ENCODE measurements around the gene PSMD3.

The PSMD3 gene

DNA sequence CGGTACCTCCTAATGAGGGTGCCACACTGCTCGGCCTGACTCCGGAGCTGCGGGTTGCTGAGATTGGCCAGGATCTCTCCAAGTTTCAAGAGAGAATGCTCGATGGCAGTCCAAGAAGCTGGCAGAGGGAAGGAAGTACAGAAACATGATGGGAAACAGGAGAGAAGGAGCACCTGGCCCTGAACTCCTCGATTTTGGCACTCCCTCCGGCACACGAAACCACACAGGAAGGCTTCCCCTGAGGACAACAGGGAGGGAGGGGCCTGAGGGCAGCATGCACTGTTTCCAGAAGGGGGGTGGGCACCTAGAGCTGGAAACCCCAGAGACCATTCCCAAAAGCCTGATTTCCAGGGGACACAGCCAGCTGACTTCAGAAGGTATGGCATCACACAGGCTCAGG is 52.7 kb downstream of the PSMD3 start:
- DNase-seq (ENCODE audit: low read depth in 2 of 2), result no peak
- TF ChIP-seq, protein P1, sequence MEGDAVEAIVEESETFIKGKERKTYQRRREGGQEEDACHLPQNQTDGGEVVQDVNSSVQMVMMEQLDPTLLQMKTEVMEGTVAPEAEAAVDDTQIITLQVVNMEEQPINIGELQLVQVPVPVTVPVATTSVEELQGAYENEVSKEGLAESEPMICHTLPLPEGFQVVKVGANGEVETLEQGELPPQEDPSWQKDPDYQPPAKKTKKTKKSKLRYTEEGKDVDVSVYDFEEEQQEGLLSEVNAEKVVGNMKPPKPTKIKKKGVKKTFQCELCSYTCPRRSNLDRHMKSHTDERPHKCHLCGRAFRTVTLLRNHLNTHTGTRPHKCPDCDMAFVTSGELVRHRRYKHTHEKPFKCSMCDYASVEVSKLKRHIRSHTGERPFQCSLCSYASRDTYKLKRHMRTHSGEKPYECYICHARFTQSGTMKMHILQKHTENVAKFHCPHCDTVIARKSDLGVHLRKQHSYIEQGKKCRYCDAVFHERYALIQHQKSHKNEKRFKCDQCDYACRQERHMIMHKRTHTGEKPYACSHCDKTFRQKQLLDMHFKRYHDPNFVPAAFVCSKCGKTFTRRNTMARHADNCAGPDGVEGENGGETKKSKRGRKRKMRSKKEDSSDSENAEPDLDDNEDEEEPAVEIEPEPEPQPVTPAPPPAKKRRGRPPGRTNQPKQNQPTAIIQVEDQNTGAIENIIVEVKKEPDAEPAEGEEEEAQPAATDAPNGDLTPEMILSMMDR (IDR thresholded peaks at IDR 0.05; ENCODE audit: low read depth, low read length), result no peak

DNA sequence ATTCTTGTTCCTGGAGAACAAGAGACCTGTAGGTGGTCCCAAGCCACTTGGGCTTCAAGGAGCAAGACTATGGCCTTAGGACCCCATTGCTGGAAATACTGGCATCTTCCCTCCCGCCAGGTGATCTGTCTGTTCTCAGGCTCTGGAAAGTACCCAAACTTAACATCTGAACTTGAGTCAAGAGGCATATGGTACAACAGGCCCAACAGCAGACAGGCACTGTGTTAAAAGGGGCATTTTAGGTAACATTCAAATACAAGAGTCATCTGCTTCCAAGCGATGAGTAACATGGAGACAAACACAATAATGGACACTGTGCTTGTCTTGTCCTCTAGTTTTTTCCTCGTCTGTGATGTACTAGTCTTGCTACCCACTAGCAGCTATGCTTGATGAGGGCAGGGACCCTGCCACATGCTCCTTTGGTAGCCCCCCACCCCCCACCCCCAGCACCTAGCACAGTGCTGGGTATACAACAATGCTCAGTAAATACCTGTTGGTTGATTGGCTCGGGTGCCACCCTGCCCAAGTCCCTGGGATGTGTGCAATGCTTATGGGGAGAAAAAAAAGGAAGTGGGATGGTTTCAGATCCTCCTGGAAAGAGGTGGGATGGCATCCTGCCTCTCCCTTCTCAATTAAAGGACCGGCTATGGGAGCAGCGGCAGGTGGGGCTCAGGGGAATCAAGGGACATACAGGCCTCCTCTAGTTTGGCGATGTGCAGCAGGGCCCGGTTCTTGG is 54.0 kb downstream of the PSMD3 start:
- TF ChIP-seq, protein P1 (IDR thresholded peaks at IDR 0.05; ENCODE audit: low read depth, low read length), result no peak
- no peak for DNase-seq (ENCODE audit: low read depth in 2 of 2)
- H3K4me3 ChIP-seq (replicated peaks in 1 of 2; ENCODE audit: low read depth in 2 of 2, low read length in 2 of 2), result no peak overlapping the region

More for the DNA sequence above, 52.7 kb downstream of the PSMD3 start:
- no peak overlapping the region for H3K4me3 ChIP-seq (replicated peaks in 1 of 2; ENCODE audit: low read depth in 2 of 2, low read length in 2 of 2)

DNA sequence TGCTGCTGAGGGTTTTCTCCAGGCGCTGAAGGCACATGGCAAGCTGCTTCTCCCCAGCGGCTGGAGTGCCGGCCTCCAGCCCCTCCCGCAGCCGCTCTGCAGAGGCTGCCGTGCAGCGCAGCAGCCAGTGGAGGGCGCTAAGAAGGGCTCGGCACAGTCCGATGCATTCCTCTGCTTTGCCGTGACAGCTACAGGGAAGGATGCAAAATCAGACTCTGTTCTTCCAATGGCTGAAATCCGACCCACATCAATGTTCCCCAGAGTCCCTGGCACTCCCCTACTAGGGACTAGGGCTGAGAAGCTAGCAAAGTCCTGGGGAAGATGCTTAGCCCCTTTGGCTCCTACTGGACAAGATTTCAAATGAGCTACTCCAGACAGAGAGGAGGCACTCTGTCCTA is 54.6 kb downstream of the PSMD3 start:
- H3K4me3 ChIP-seq (replicated peaks in 1 of 2; ENCODE audit: low read depth in 2 of 2, low read length in 2 of 2), result no peak overlapping the region
- peak; percentile 64 to 69 for DNase-seq (ENCODE audit: low read depth in 2 of 2)
- TF ChIP-seq, protein P1 (IDR thresholded peaks at IDR 0.05; ENCODE audit: low read depth, low read length), result peak; percentile 95

DNA sequence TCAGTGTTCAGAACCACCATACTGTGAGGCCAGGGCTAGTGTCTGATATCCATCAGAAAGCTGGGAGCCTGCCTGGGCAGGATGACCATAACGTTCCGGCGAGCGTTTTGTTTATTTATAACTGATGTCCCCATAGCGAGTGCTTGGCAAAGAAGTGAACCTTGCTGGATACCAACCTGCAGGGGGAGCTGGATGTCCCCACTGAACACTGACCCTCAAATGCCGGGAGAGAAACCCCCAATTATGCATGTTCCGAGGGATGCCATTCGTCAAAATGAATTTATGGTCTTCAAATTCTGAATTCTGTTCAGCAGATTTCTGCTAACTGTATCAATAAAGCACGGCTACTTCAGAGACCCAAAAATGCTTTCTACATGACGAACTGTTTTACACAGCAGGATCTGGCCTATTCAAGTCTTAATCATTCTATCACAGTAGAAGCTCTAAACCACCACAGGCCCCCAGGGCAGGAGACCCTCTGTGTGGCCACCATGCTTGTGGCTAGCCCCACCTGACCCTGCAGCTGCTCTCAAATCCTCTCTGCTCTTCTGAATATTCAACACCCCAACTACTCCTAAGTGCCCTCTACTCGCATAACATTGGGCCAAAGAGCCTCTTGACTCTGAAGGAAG is 58.4 kb downstream of the PSMD3 start:
- DNase-seq (ENCODE audit: low read depth in 2 of 2), result peak; percentile 84 to 90

DNA sequence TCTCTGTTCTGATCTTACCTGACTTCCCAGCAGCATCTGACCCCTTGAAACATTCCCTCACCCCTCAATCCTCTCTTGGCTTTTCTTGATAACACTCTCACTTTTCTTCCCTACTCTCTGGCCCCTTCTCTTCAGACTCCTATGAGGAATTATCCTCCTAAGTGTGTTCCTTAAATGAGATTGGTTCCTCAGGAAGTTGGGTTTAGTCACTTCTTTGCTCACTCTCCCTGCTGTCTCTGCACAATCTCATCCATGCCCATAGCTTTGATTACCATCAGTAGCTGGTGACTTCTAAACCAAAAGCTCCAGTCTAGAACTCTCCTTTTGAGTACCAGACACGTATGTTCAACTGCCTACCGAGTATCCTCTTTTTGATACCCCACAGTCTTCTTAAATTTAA is 60.6 kb downstream of the PSMD3 start:
- DNase-seq (ENCODE audit: low read depth in 2 of 2), result no peak
- no peak overlapping the region for H3K4me3 ChIP-seq (replicated peaks in 1 of 2; ENCODE audit: low read depth in 2 of 2, low read length in 2 of 2)
- TF ChIP-seq, protein P1 (IDR thresholded peaks at IDR 0.05; ENCODE audit: low read depth, low read length), result no peak

More for the DNA sequence above, 58.4 kb downstream of the PSMD3 start:
- H3K4me3 ChIP-seq (replicated peaks in 1 of 2; ENCODE audit: low read depth in 2 of 2, low read length in 2 of 2), result no peak overlapping the region
- TF ChIP-seq, protein P1 (IDR thresholded peaks at IDR 0.05; ENCODE audit: low read depth, low read length), result peak; percentile 84
